Measurements from ENCODE around the gene TUBGCP5.

DNA sequence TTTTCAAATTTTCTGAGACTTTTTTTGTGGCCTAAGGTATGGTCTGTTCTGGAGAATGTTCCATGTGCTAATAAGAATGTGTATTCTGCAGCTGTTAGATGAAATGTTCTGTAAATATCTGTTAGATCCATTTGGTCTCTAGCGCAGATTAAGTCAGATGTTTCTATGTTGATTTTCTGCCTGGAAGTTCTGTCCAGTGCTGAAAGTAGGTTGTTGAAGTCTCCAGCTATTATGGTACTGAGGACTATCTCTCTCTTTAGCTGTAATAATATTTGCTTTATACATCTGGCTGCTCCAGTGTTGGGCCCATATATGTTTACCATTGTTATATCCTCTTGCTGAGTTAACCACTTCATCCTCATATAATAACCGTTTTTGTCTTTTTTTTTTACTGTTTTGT, 13.2 kb upstream of the TUBGCP5 start:
- TF ChIP-seq CTCF (IDR thresholded peaks at IDR 0.05; ENCODE audit: low read depth, low read length, poor library complexity, severe bottlenecking), result no peak
- TF ChIP-seq EZH2phosphoT487 (IDR thresholded peaks at IDR 0.05; ENCODE audit: borderline replicate concordance, low read length), result no peak

Measured in DOHH2 (cell line).